Upper lobe of right lung (tissue), 1 donor: ENCODE data around the gene NQO2. TPM values are rescaled to one million over a fixed set of nuclear protein-coding genes. Genes with fewer than 3 reads are reported as not detected.
A peak's percentile ranks its signal among the peaks of the same experiment; 100 is the strongest.

ENCODE experiments used
- ATAC-seq: fragments of 200-7000 bp; cut with Tn5 transposase; one replicate; pipeline ENCODE4 v1.9.1; 2020; ENCODE audit warnings: mild to moderate bottlenecking, moderate library complexity
- DNase-seq: peaks from one replicate; pipeline ENCODE4 v3.0.0-alpha.2; 2020
- H3K27ac ChIP-seq: fragments of 200-600 bp; one replicate; pipeline ENCODE4 v1.8.0; 2022
- H3K27me3 ChIP-seq: fragments of 200-600 bp; one replicate; pipeline ENCODE4 v1.8.0; 2022; ENCODE audit warnings: mild to moderate bottlenecking
- H3K36me3 ChIP-seq: fragments of 200-600 bp; one replicate; pipeline ENCODE4 v1.8.0; 2022
- H3K4me1 ChIP-seq: fragments of 200-600 bp; one replicate; pipeline ENCODE4 v1.8.0; 2022
- H3K4me3 ChIP-seq: fragments of 200-600 bp; one replicate; pipeline ENCODE4 v1.8.0; 2022; ENCODE audit warnings: mild to moderate bottlenecking
- H3K9me3 ChIP-seq: fragments of 200-600 bp; one replicate; pipeline ENCODE4 v1.8.0; 2022
- CTCF ChIP-seq: fragments of 200-600 bp; IDR thresholded peaks from one replicate; pipeline ENCODE4 v1.8.0; 2022; ENCODE audit warnings: antibody characterized with exemption
- intact Hi-C: fragments of 100-400 bp; cut with DNase I; formaldehyde crosslinking; loops from one replicate; pipeline ENCODE4 v1.11.0; 2022
- total RNA-seq: library from RNA; stranded (reverse); fragmentation: NEBNext Ultra II Directional; extraction: Animal tissue kit (Norgen Biotek cat#: 25700); gene quantifications from one replicate; pipeline ENCODE4 v1.2.1, GENCODE V29; 2021
- donor health status: DM: no; HTN: yes; CAD: no; lungs with severe emphysema.

NQO2 gene
- total RNA-seq, 1 donor from 2014 or later, result 20.6 TPM

- no peaks in the 10 kb centered on the region for H3K9me3 ChIP-seq
- DNase-seq (no peak), ATAC-seq (no peak)
- H3K27ac ChIP-seq, result no peak overlapping the region
- H3K4me3 ChIP-seq, result no peak overlapping the region
- H3K36me3 ChIP-seq, result no peaks in the 10 kb centered on the region
- intact Hi-C loops, result no loop called here
- peaks cover 24% of the 10 kb centered on the region for H3K4me1 ChIP-seq
- no peaks in the 10 kb centered on the region for H3K27me3 ChIP-seq
- no peak for TF ChIP-seq CTCF
Measured at GRCh38 chr6:2976571-2977085, 23.1 kb upstream of the NQO2 start.

GRCh38 chr6:2977290-2977689, 22.4 kb upstream of the NQO2 start:
- H3K4me1 ChIP-seq, result peaks cover 28% of the 10 kb centered on the region
- H3K27me3 ChIP-seq, result no peaks in the 10 kb centered on the region
- H3K9me3 ChIP-seq, result no peaks in the 10 kb centered on the region
- no peaks in the 10 kb centered on the region for H3K36me3 ChIP-seq
- intact Hi-C loops, result no loop called here
- no peak overlapping the region for H3K27ac ChIP-seq
- TF ChIP-seq CTCF, result no peak
- ATAC-seq, result no peak
- no peak for DNase-seq
- H3K4me3 ChIP-seq, result no peak overlapping the region

- no peak for DNase-seq
Measured at GRCh38 chr6:2977799-2978590, 21.7 kb upstream of the NQO2 start.

GRCh38 chr6:2978923-2979322, 20.8 kb upstream of the NQO2 start:
- H3K4me3 ChIP-seq, result no peak overlapping the region
- H3K27ac ChIP-seq, result peak overlapping the region; percentile 71
- H3K27me3 ChIP-seq, result no peaks in the 10 kb centered on the region
- H3K9me3 ChIP-seq, result no peaks in the 10 kb centered on the region
- DNase-seq, result no peak
- peaks cover 29% of the 10 kb centered on the region for H3K4me1 ChIP-seq
- intact Hi-C loops, result no loop called here
- TF ChIP-seq CTCF, result no peak
- no peak for ATAC-seq
- no peaks in the 10 kb centered on the region for H3K36me3 ChIP-seq

More at GRCh38 chr6:2977799-2978590, 21.7 kb upstream of the NQO2 start:
- no peak for ATAC-seq
- H3K27me3 ChIP-seq, result no peaks in the 10 kb centered on the region
- H3K27ac ChIP-seq, result no peak overlapping the region
- intact Hi-C loops, result no loop called here
- no peaks in the 10 kb centered on the region for H3K9me3 ChIP-seq
- TF ChIP-seq CTCF, result no peak
- H3K4me1 ChIP-seq, result peaks cover 29% of the 10 kb centered on the region
- H3K36me3 ChIP-seq, result no peaks in the 10 kb centered on the region
- H3K4me3 ChIP-seq, result no peak overlapping the region

- ATAC-seq, result no peak
- Histone ChIP-seq H3K4me1 (peaks cover 29% of the 10 kb centered on the region), H3K27ac (peak overlapping the region; percentile 71), H3K27me3 (no peaks in the 10 kb centered on the region), H3K9me3 (no peaks in the 10 kb centered on the region), H3K36me3 (no peaks in the 10 kb centered on the region), H3K4me3 (no peak overlapping the region)
- no peak for TF ChIP-seq CTCF
- no peak for DNase-seq
- intact Hi-C loops, result no loop called here
Measured at GRCh38 chr6:2979819-2980464, 19.8 kb upstream of the NQO2 start.
